ENCODE data around the gene GCN1.

The GCN1 gene

DNA sequence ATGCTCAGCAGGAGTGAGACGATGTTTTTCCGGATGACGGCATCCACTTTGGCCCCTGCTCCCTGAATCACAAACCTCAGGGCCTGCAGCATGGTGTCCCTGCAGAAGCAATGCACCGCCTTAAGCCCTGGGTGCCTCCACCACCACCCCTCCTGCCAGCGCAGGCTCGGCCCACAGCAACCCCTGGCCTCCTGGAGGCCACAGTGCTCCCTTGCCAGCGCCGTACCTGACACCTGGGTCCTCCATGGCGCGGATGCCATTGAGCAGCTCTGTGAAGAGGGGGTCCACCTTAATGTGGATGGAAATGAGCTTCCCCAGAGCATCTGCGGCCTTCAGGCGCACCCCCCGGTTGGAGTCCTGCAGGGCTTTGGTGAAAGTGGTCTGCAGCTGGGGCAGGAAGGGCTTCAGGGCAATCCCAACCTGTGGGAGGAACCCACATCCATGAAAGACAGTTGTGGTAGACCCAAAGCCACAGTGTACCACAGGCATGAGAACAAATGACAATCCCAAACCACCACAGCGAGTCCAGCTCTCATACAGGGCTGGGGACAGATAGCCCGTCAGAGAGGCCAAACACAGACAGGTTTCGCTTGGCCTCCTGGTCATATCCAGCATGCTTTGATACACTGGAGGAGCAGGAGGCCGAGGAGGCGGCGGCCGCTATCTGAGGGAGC, 60.1 kb downstream of the GCN1 start:
- Histone ChIP-seq H3K4me1 (ENCODE audit: insufficient read depth, low read length, poor library complexity, severe bottlenecking) (no peaks in the 10 kb centered on the region), H3K9ac (ENCODE audit: low read depth, low read length, poor library complexity, severe bottlenecking) (no peak overlapping the region), H4K20me1 (ENCODE audit: insufficient read depth, low read length, poor library complexity, severe bottlenecking) (no peaks in the 10 kb centered on the region), H3K9me3 (ENCODE audit: insufficient read depth, low read depth, low read length) (no peaks in the 10 kb centered on the region), H3K9me2 (replicated peaks; ENCODE audit: low read depth, low read length) (no peaks in the 10 kb centered on the region), H3K4me3 (ENCODE audit: low read length, poor library complexity, severe bottlenecking) (no peak overlapping the region), H2AFZ (ENCODE audit: low read length) (no peak overlapping the region), H3F3A (ENCODE audit: low read depth) (no peaks in the 10 kb centered on the region), H3K79me2 (ENCODE audit: insufficient read depth, low read length) (no peaks in the 10 kb centered on the region), H3K36me3 (ENCODE audit: insufficient read depth, low read length) (peaks cover 93% of the 10 kb centered on the region; the same call in 1 of the 2 replicates), H3K27me3 (ENCODE audit: insufficient read depth, low read length, poor library complexity, severe bottlenecking) (no peaks in the 10 kb centered on the region), H3K4me2 (ENCODE audit: low read depth, low read length, poor library complexity, severe bottlenecking) (no peak overlapping the region)
- no peak for TF ChIP-seq EZH2phosphoT487 (IDR thresholded peaks at IDR 0.05; ENCODE audit: borderline replicate concordance)
- TF ChIP-seq, protein P1, sequence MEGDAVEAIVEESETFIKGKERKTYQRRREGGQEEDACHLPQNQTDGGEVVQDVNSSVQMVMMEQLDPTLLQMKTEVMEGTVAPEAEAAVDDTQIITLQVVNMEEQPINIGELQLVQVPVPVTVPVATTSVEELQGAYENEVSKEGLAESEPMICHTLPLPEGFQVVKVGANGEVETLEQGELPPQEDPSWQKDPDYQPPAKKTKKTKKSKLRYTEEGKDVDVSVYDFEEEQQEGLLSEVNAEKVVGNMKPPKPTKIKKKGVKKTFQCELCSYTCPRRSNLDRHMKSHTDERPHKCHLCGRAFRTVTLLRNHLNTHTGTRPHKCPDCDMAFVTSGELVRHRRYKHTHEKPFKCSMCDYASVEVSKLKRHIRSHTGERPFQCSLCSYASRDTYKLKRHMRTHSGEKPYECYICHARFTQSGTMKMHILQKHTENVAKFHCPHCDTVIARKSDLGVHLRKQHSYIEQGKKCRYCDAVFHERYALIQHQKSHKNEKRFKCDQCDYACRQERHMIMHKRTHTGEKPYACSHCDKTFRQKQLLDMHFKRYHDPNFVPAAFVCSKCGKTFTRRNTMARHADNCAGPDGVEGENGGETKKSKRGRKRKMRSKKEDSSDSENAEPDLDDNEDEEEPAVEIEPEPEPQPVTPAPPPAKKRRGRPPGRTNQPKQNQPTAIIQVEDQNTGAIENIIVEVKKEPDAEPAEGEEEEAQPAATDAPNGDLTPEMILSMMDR (conservative IDR thresholded peaks at IDR 0.05; ENCODE audit: low read length) = no peak

DNA sequence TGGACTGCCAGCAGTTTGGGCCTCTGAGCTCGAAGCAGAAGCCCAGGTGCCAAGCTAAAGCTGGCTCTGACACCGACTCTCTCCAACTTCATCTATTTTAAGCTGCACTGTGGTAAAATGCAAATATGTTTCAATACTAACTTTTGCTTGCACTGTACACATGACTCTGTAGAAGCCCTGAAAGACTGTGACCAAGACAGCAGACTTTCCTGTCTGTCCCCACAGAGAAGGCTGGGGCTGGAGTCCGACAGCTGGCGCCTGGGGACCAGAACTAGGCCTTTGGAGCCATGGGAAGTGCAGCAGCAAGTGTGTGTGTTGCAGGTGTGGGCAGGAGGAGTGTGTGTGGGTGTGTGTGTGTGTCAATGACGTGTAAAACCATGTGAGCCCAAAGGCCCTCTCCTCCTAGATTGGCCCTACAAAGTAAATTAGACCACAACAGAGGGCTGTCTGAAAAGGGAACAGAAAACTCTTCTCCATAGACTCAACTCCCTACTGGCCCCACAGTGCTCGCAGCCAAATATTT, 61.6 kb downstream of the GCN1 start:
- no peaks in the 10 kb centered on the region for H3K27me3 ChIP-seq (ENCODE audit: insufficient read depth, low read length, poor library complexity, severe bottlenecking)
- TF ChIP-seq EZH2phosphoT487 (IDR thresholded peaks at IDR 0.05; ENCODE audit: borderline replicate concordance) = no peak
- no peak overlapping the region for H2AFZ ChIP-seq (ENCODE audit: low read length)
- H3K4me3 ChIP-seq (ENCODE audit: low read length, poor library complexity, severe bottlenecking) = no peak overlapping the region
- H4K20me1 ChIP-seq (ENCODE audit: insufficient read depth, low read length, poor library complexity, severe bottlenecking) = no peaks in the 10 kb centered on the region
- no peaks in the 10 kb centered on the region for H3K9me3 ChIP-seq (ENCODE audit: insufficient read depth, low read depth, low read length)
- H3K36me3 ChIP-seq (ENCODE audit: insufficient read depth, low read length) = peaks cover 96% of the 10 kb centered on the region; the same call in 1 of the 2 replicates
- no peaks in the 10 kb centered on the region for H3F3A ChIP-seq (ENCODE audit: low read depth)
- no peak overlapping the region for H3K4me2 ChIP-seq (ENCODE audit: low read depth, low read length, poor library complexity, severe bottlenecking)
- H3K9ac ChIP-seq (ENCODE audit: low read depth, low read length, poor library complexity, severe bottlenecking) = no peak overlapping the region
- no peaks in the 10 kb centered on the region for H3K4me1 ChIP-seq (ENCODE audit: insufficient read depth, low read length, poor library complexity, severe bottlenecking)
- no peaks in the 10 kb centered on the region for H3K9me2 ChIP-seq (replicated peaks; ENCODE audit: low read depth, low read length)
- no peaks in the 10 kb centered on the region for H3K79me2 ChIP-seq (ENCODE audit: insufficient read depth, low read length)

DNA sequence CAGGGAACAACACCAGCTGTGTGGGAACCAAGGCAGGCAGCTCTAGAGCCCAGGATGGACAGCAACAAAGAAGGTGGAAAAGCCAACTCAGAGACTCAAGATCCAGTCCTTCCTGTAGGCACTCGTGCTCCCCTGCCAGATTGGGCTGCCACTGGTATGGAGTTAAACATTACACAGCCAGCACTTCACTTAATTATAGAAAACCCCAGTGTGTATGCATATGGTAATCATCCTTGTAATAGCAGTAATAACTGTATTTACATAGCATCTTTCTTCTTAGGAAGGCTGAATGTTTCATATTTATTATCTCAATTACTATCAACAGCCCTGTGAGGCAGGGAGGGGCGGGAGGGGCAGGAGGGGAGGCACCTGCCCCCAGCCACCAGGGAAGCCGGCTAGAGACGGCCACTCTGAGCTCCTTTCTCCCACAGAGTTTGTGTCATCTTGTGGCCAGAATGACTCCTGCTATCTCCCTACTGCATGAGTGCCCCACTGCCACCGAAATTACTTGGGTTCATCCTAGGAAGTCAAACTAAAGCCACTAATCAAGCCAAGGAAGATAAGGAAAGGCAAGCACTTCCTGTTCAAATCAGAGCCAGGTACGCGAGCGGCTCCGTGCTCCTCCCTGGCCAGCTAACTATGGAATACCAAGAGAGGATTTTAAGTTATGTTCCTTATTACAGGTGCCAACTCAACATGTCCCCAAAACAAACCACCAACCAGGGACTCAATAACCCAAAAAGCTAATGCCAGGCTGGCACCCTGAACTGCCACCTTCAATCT, 62.3 kb downstream of the GCN1 start:
- Histone ChIP-seq H4K20me1 (ENCODE audit: insufficient read depth, low read length, poor library complexity, severe bottlenecking) (no peaks in the 10 kb centered on the region), H3K9ac (ENCODE audit: low read depth, low read length, poor library complexity, severe bottlenecking) (no peak overlapping the region), H3K9me3 (ENCODE audit: insufficient read depth, low read depth, low read length) (no peaks in the 10 kb centered on the region), H3K79me2 (ENCODE audit: insufficient read depth, low read length) (no peaks in the 10 kb centered on the region), H3K27me3 (ENCODE audit: insufficient read depth, low read length, poor library complexity, severe bottlenecking) (no peaks in the 10 kb centered on the region), H3K4me2 (ENCODE audit: low read depth, low read length, poor library complexity, severe bottlenecking) (no peak overlapping the region), H3K36me3 (ENCODE audit: insufficient read depth, low read length) (peaks cover 96% of the 10 kb centered on the region; the same call in 1 of the 2 replicates), H2AFZ (ENCODE audit: low read length) (no peak overlapping the region), H3K4me1 (ENCODE audit: insufficient read depth, low read length, poor library complexity, severe bottlenecking) (no peaks in the 10 kb centered on the region), H3K9me2 (replicated peaks; ENCODE audit: low read depth, low read length) (no peaks in the 10 kb centered on the region), H3K4me3 (ENCODE audit: low read length, poor library complexity, severe bottlenecking) (no peak overlapping the region), H3F3A (ENCODE audit: low read depth) (no peaks in the 10 kb centered on the region)
- no peak for TF ChIP-seq EZH2phosphoT487 (IDR thresholded peaks at IDR 0.05; ENCODE audit: borderline replicate concordance)
- TF ChIP-seq, protein P1 (conservative IDR thresholded peaks at IDR 0.05; ENCODE audit: low read length) = no peak

Measured in Loucy (cell line).